HepG2 (cell line): ENCODE results near the gene EPHX1. TPM values are rescaled to one million over a fixed set of nuclear protein-coding genes. Genes with fewer than 3 reads are reported as not detected.
A peak's percentile ranks its signal among the peaks of the same experiment; 100 is the strongest.

Source experiments
- ATAC-seq: fragments of 200-7000 bp; cut with Tn5 transposase; 3 replicates; pipeline ENCODE4 v1.9.1; 2020; ENCODE audit warnings: mild to moderate bottlenecking, moderate library complexity
- BruUV-seq: library from RNA; stranded (reverse); fragments of 400-500 nt; replicated peaks from 2 replicates; lab custom pipeline; 2021; lab: Mats Ljungman, UMichigan
- CTCF ChIA-PET: fragments of 300-600 bp; formaldehyde crosslinking; extraction: SDS; loops from one replicate; lab custom pipeline; 2021; ENCODE audit warnings: low total read pairs, inconsistent platforms, low intra/inter-chr PET ratio; lab: Yijun Ruan, JAX
- POLR2A ChIA-PET: fragments of 350-600 bp; sonication (Branson Sonifier 250); formaldehyde crosslinking; loops from one replicate; lab custom pipeline; 2020; ENCODE audit warnings: antibody characterized with exemption, inconsistent platforms; lab: Yijun Ruan, JAX
- DNase-seq: peaks from one replicate; pipeline ENCODE4 v3.0.0-alpha.2; 2015; ENCODE audit warnings: low spot score
- FAIRE-seq: peaks from 3 replicates; lab custom pipeline; 2011; peaks lifted over from hg19 to GRCh38; lab: Jason Lieb, UNC
- H2AFZ ChIP-seq: one replicate; pipeline ENCODE4 v1.6.1; 2011; ENCODE audit warnings: low read length, inconsistent platforms
- H3K27ac ChIP-seq: fragments of 300-600 bp; 3 replicates; pipeline ENCODE4 v1.8.0; 2011; ENCODE audit warnings: mixed run types, mild to moderate bottlenecking, mixed read lengths, low read length, inconsistent platforms; ENCODE audit not compliant: insufficient read depth; ENCODE audit errors: extremely low read length
- H3K27me3 ChIP-seq, 2 experiments: fragments of 200-600 bp in 1 of 2; 2 replicates in 1 of 2; 3 replicates in 1 of 2; pipeline versions ENCODE4 v1.6.0 to v1.8.0; 2011; ENCODE audit warnings: low read length in 2 of 2, mild to moderate bottlenecking in 2 of 2, moderate library complexity in 2 of 2, inconsistent platforms in 1 of 2; ENCODE audit not compliant: insufficient read depth in 2 of 2, control insufficient read depth in 1 of 2
- H3K36me3 ChIP-seq, 2 experiments: fragments of 200-600 bp in 1 of 2; replicated peaks in 1 of 2; 2 replicates in 1 of 2; 3 replicates in 1 of 2; pipeline versions ENCODE4 v1.5.1 to v1.8.0; 2011; ENCODE audit warnings: low read length in 2 of 2, inconsistent platforms in 1 of 2; ENCODE audit not compliant: insufficient read depth in 2 of 2, control insufficient read depth in 1 of 2
- H3K4me1 ChIP-seq: 2 replicates; pipeline ENCODE4 v1.5.1; 2012; ENCODE audit warnings: low read length, inconsistent platforms; ENCODE audit not compliant: insufficient read depth
- H3K4me2 ChIP-seq: 2 replicates; pipeline ENCODE4 v1.6.0; 2011; ENCODE audit warnings: low read depth, low read length, inconsistent platforms
- H3K4me3 ChIP-seq, 3 experiments: fragments of 200-600 bp in 1 of 3; sonication (generic), shearing (Covaris generic) in 1 of 3; replicated peaks in 1 of 3; 2 replicates each; pipeline ENCODE4 v1.5.1; 2011 to 2016; ENCODE audit warnings: low read length in 3 of 3, inconsistent platforms in 2 of 3, low read depth in 2 of 3, mild to moderate bottlenecking in 2 of 3, control low read depth in 1 of 3, mixed read lengths in 1 of 3; ENCODE audit not compliant: insufficient read depth in 1 of 3
- H3K79me2 ChIP-seq: one replicate; pipeline ENCODE4 v1.6.1; 2011; ENCODE audit warnings: low read length, inconsistent platforms; ENCODE audit not compliant: insufficient read depth
- H3K9ac ChIP-seq: 2 replicates; pipeline ENCODE4 v1.6.0; 2011; ENCODE audit warnings: mild to moderate bottlenecking, low read depth, low read length, inconsistent platforms; ENCODE audit not compliant: insufficient read depth
- H3K9me3 ChIP-seq: 2 replicates; pipeline ENCODE4 v1.5.1; 2012; ENCODE audit warnings: mild to moderate bottlenecking, low read length
- H4K20me1 ChIP-seq: 2 replicates; pipeline ENCODE4 v1.6.0; 2011; ENCODE audit warnings: inconsistent platforms, mild to moderate bottlenecking, low read length, moderate library complexity; ENCODE audit not compliant: insufficient read depth
- CCDC6 ChIP-seq: sonication (generic); formaldehyde crosslinking; IDR thresholded peaks from 2 replicates; pipeline ENCODE4 v1.8.1; 2022; ENCODE audit warnings: mild to moderate bottlenecking, missing genetic modification reagents, moderate library complexity
- FLYWCH1 ChIP-seq: sonication (generic); formaldehyde crosslinking; IDR thresholded peaks from 2 replicates; pipeline ENCODE4 v1.8.1; 2023; ENCODE audit warnings: mild to moderate bottlenecking, missing genetic modification reagents
- GABPA ChIP-seq, 2 experiments: IDR thresholded peaks; 2 replicates each; pipeline ENCODE4 v1.6.1; 2011 to 2016; ENCODE audit warnings: low read depth in 2 of 2, low read length in 1 of 2, missing biosample characterization in 1 of 2, missing genetic modification characterization in 1 of 2
- HMGXB4 ChIP-seq, 2 experiments: sonication (generic) in 1 of 2; formaldehyde crosslinking in 1 of 2; IDR thresholded peaks; 2 replicates each; pipeline versions ENCODE4 v1.4.0 to v1.6.1; 2018 to 2020; ENCODE audit warnings: missing genetic modification reagents in 2 of 2, borderline replicate concordance in 1 of 2, low read depth in 1 of 2, mild to moderate bottlenecking in 1 of 2, missing biosample characterization in 1 of 2
- HNF4A ChIP-seq: sonication (generic); formaldehyde crosslinking; IDR thresholded peaks from 2 replicates; pipeline ENCODE4 v1.4.0; 2020; ENCODE audit warnings: missing genetic modification reagents
- IRF9 ChIP-seq: sonication (generic); formaldehyde crosslinking; IDR thresholded peaks from 2 replicates; pipeline ENCODE4 v1.8.0; 2022; ENCODE audit warnings: missing genetic modification reagents, mild to moderate bottlenecking, borderline replicate concordance
- MIXL1 ChIP-seq: IDR thresholded peaks from 2 replicates; pipeline ENCODE4 v1.6.1; 2016
- SAP130 ChIP-seq: IDR thresholded peaks from 2 replicates; pipeline ENCODE4 v1.6.1; 2016; ENCODE audit warnings: low read depth
- ZNF430 ChIP-seq: sonication (generic); formaldehyde crosslinking; IDR thresholded peaks from 2 replicates; pipeline ENCODE4 v1.9.0; 2021; ENCODE audit warnings: mild to moderate bottlenecking, missing genetic modification reagents
- ZNF503 ChIP-seq: sonication (generic); formaldehyde crosslinking; IDR thresholded peaks from 2 replicates; pipeline ENCODE4 v1.4.0; 2020; ENCODE audit warnings: missing genetic modification reagents
- ZNF567 ChIP-seq: sonication (generic); formaldehyde crosslinking; IDR thresholded peaks from 2 replicates; pipeline ENCODE4 v1.8.1; 2023; ENCODE audit warnings: mild to moderate bottlenecking, missing genetic modification reagents, borderline replicate concordance
- WGBS: methylation state at CpG from one replicate; pipeline ENCODE4 v1.1.6; 2017; ENCODE audit warnings: low lambda C conversion rate; 5-methylcytosine and 5-hydroxymethylcytosine counted together
- in situ Hi-C: cut with HindIII; loops from 2 replicates; pipeline ENCODE4 v1.10.0; 2017; ENCODE audit warnings: low pct_unique_long_range_greater_than_20kb; ENCODE audit not compliant: extremely low pct_ligation_motif_present
- intact Hi-C: fragments of 100-400 bp; cut with micrococcal nuclease; formaldehyde crosslinking; loops from one replicate; pipeline ENCODE4 v1.10.0; 2022; ENCODE audit not compliant: unreplicated experiment
- polyA plus RNA-seq, 8 experiments: library from polyadenylated mRNA; depleted of rRNA in 3 of 8; stranded (reverse) in 7 of 8; unstranded in 1 of 8; fragments of >200 nt; fragmentation: Illumina TruSeq in 4 of 8; extraction: Trizol in 4 of 8; gene quantifications; 2 replicates each; pipeline versions ENCODE4 v1.2.1 to v1.2.3, GENCODE V29; 2011 to 2016; ENCODE audit warnings: low read depth in 4 of 8, missing spikeins in 1 of 8, mixed read lengths in 1 of 8; ENCODE audit not compliant: insufficient read depth in 1 of 8
- total RNA-seq, 5 experiments: library from RNA; depleted of rRNA; stranded (reverse); fragments of >200 nt; fragmentation: Illumina TruSeq; extraction: Trizol; gene quantifications; 2 replicates each; pipeline ENCODE4 v1.2.3, GENCODE V29; 2016; ENCODE audit warnings: low read depth in 1 of 5
- TF ChIP-seq, protein P1 (sequence below): sonication (generic); formaldehyde crosslinking; IDR thresholded peaks from 2 replicates; pipeline ENCODE4 v1.5.0; 2020; ENCODE audit warnings: mild to moderate bottlenecking, missing genetic modification reagents, borderline replicate concordance
- TF ChIP-seq, protein P2 (sequence below): IDR thresholded peaks from 2 replicates; pipeline ENCODE4 v1.6.1; 2012; ENCODE audit warnings: inconsistent platforms

EPHX1 gene
- total and polyA plus RNA-seq, 2 of the 13 experiments (the other 11 are each of a cell fraction or from before 2014, with no cell fraction given): 27.7 to 36.5 TPM

- Histone ChIP-seq H3K9ac (no peak overlapping the region), H3K27me3 (no peaks in the 10 kb centered on the region), H3K36me3 (peaks cover 11 to 53% of the 10 kb centered on the region in 2 experiments), H3K4me1 (peaks cover 17% of the 10 kb centered on the region), H3K4me2 (no peak overlapping the region), H2AFZ (no peak overlapping the region), H3K9me3 (peaks cover 5% of the 10 kb centered on the region; the same call in 1 of the 2 replicates), H3K4me3 (no peak overlapping the region), H4K20me1 (no peaks in the 10 kb centered on the region), H3K27ac (peak overlapping the region; percentile 11), H3K79me2 (no peaks in the 10 kb centered on the region)
- peak; percentile 25 for DNase-seq
- no peak; the same call in 2 of the 3 replicates for ATAC-seq
- CTCF ChIA-PET: no interaction called here
- POLR2A ChIA-PET: no interaction called here
- WGBS: 51% methylated on average over 4 of the region's 4 CpGs
- intact Hi-C loops: no loop called here
- in situ Hi-C loops: no loop called here
- no TSS peak for BruUV-seq
- no peak for FAIRE-seq
- TF ChIP-seq FLYWCH1 (CRISPR knock-in tag) (no peak), GABPA (IDR thresholded peaks at IDR 0.05; ENCODE audit: low read depth, low read length) (no peak), GABPA (CRISPR knock-in tag; IDR thresholded peaks at IDR 0.05; ENCODE audit: low read depth) (peak; percentile 29; the same call in 1 of the 2 replicates), SAP130 (CRISPR knock-in tag) (peak; percentile 24; the same call in 1 of the 2 replicates), MIXL1 (no peak), ZNF430 (no peak), IRF9 (CRISPR knock-in tag) (no peak), CCDC6 (CRISPR knock-in tag) (no peak), ZNF503 (CRISPR knock-in tag) (no peak), ZNF567 (no peak), HNF4A (CRISPR knock-in tag) (peak; percentile 15; the same call in 1 of the 2 replicates), HMGXB4 (CRISPR knock-in tag; IDR thresholded peaks at IDR 0.05; ENCODE audit: borderline replicate concordance in 1 of 2, low read depth in 1 of 2) (no peak)
- TF ChIP-seq, protein P1, sequence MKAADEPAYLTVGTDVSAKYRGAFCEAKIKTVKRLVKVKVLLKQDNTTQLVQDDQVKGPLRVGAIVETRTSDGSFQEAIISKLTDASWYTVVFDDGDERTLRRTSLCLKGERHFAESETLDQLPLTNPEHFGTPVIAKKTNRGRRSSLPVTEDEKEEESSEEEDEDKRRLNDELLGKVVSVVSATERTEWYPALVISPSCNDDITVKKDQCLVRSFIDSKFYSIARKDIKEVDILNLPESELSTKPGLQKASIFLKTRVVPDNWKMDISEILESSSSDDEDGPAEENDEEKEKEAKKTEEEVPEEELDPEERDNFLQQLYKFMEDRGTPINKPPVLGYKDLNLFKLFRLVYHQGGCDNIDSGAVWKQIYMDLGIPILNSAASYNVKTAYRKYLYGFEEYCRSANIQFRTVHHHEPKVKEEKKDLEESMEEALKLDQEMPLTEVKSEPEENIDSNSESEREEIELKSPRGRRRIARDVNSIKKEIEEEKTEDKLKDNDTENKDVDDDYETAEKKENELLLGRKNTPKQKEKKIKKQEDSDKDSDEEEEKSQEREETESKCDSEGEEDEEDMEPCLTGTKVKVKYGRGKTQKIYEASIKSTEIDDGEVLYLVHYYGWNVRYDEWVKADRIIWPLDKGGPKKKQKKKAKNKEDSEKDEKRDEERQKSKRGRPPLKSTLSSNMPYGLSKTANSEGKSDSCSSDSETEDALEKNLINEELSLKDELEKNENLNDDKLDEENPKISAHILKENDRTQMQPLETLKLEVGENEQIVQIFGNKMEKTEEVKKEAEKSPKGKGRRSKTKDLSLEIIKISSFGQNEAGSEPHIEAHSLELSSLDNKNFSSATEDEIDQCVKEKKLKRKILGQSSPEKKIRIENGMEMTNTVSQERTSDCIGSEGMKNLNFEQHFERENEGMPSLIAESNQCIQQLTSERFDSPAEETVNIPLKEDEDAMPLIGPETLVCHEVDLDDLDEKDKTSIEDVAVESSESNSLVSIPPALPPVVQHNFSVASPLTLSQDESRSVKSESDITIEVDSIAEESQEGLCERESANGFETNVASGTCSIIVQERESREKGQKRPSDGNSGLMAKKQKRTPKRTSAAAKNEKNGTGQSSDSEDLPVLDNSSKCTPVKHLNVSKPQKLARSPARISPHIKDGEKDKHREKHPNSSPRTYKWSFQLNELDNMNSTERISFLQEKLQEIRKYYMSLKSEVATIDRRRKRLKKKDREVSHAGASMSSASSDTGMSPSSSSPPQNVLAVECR: no peak
- TF ChIP-seq, protein P2, sequence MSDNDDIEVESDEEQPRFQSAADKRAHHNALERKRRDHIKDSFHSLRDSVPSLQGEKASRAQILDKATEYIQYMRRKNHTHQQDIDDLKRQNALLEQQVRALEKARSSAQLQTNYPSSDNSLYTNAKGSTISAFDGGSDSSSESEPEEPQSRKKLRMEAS: peak; percentile 38; the same call in 1 of the 2 replicates
These were observed 41.9 kb downstream of the EPHX1 start for GRCh38 chr1:225851805-225852204.
